ENCODE measurements around the gene TSPAN12.

DNA sequence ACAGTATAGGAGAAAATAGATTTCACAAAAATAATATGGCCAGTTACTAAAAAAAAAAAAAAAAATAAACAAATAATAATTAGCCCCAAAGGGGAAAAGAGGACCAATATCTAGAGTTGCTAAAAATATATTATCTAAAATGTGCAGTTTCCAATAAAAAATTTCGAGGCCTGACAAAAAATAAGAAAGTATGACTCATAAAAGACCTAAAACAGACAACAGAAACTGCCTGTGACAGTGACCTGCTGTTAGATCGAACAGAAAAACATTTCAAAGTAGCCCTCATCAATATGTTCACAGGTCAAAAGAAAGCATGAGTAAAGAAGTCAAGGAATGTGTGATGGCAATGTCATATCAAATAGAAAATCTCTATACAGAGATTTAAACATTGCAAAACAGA, 11.8 kb upstream of the TSPAN12 start:
- TF ChIP-seq, protein P1, sequence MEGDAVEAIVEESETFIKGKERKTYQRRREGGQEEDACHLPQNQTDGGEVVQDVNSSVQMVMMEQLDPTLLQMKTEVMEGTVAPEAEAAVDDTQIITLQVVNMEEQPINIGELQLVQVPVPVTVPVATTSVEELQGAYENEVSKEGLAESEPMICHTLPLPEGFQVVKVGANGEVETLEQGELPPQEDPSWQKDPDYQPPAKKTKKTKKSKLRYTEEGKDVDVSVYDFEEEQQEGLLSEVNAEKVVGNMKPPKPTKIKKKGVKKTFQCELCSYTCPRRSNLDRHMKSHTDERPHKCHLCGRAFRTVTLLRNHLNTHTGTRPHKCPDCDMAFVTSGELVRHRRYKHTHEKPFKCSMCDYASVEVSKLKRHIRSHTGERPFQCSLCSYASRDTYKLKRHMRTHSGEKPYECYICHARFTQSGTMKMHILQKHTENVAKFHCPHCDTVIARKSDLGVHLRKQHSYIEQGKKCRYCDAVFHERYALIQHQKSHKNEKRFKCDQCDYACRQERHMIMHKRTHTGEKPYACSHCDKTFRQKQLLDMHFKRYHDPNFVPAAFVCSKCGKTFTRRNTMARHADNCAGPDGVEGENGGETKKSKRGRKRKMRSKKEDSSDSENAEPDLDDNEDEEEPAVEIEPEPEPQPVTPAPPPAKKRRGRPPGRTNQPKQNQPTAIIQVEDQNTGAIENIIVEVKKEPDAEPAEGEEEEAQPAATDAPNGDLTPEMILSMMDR (IDR thresholded peaks at IDR 0.05), result no peak
- no peak for TF ChIP-seq EZH2 (IDR thresholded peaks at IDR 0.05; ENCODE audit: borderline replicate concordance, insufficient read depth, low read depth, low read length, poor library complexity, severe bottlenecking)
